SK-N-SH (cell line): ENCODE results near the gene SPG11. TPM values are rescaled to one million over a fixed set of nuclear protein-coding genes. Genes with fewer than 3 reads are reported as not detected.

Source experiments
- CTCF ChIA-PET: fragments of 300-600, 350-600 bp; formaldehyde crosslinking; extraction: SDS; loops from one replicate; lab custom pipeline; 2021; lab: Yijun Ruan, JAX
- POLR2A ChIA-PET: fragments of 350-600 bp; sonication (Branson Sonifier 250); formaldehyde crosslinking; extraction: SDS; loops from one replicate; lab custom pipeline; 2020; ENCODE audit warnings: antibody characterized with exemption, inconsistent platforms; lab: Yijun Ruan, JAX
- DNase-seq: peaks from one replicate; pipeline ENCODE4 v3.0.0; 2012
- H2AFZ ChIP-seq: fragments of 200-600 bp; sonication (generic); 2 replicates; pipeline ENCODE4 v1.8.1; 2016; ENCODE audit warnings: antibody characterized with exemption, mild to moderate bottlenecking, low read depth
- H3F3A ChIP-seq: fragments of 200-600 bp; sonication (generic); replicated peaks from 2 replicates; pipeline ENCODE3; 2016; ENCODE audit warnings: antibody characterized with exemption, mild to moderate bottlenecking; ENCODE audit not compliant: insufficient read depth
- H3K27ac ChIP-seq, 2 experiments: fragments of 200-500 bp in 1 of 2; fragments of 200-600 bp in 1 of 2; sonication (Bioruptor generic) in 1 of 2; sonication (generic), shearing (Covaris generic) in 1 of 2; 2 replicates each; pipeline versions ENCODE4 v1.5.1 to v1.6.1; 2014 to 2016; ENCODE audit warnings: low read depth in 2 of 2, inconsistent platforms in 1 of 2, low read length in 1 of 2, mild to moderate bottlenecking in 1 of 2, mixed read lengths in 1 of 2
- H3K27me3 ChIP-seq: fragments of 200-600 bp; sonication (generic), shearing (Covaris generic); 2 replicates; pipeline ENCODE4 v1.6.1; 2016; ENCODE audit warnings: mixed run types; ENCODE audit not compliant: insufficient read depth
- H3K36me3 ChIP-seq, 2 experiments: fragments of 200-500 bp in 1 of 2; fragments of 200-600 bp in 1 of 2; sonication (Bioruptor generic) in 1 of 2; sonication (generic) in 1 of 2; replicated peaks in 1 of 2; 2 replicates each; pipeline versions ENCODE3 to v1.5.1; 2014 to 2016; ENCODE audit warnings: low read length in 1 of 2, mild to moderate bottlenecking in 1 of 2; ENCODE audit not compliant: insufficient read depth in 2 of 2, control insufficient read depth in 1 of 2
- H3K4me1 ChIP-seq, 2 experiments: fragments of 200-500 bp in 1 of 2; fragments of 200-600 bp in 1 of 2; sonication (Bioruptor generic) in 1 of 2; sonication (generic), shearing (Covaris generic) in 1 of 2; 2 replicates each; pipeline versions ENCODE4 v1.5.1 to v1.6.1; 2014 to 2016; ENCODE audit warnings: low read depth in 1 of 2, low read length in 1 of 2, mixed run types in 1 of 2; ENCODE audit not compliant: insufficient read depth in 2 of 2, control insufficient read depth in 1 of 2
- H3K4me2 ChIP-seq: fragments of 200-600 bp; sonication (generic), shearing (Covaris generic); 2 replicates; pipeline ENCODE4 v1.6.1; 2017; ENCODE audit warnings: mixed run types
- H3K4me3 ChIP-seq, 2 experiments: fragments of 200-500 bp in 1 of 2; fragments of 200-600 bp in 1 of 2; sonication (Bioruptor generic) in 1 of 2; sonication (generic), shearing (Covaris generic) in 1 of 2; 2 replicates each; pipeline versions ENCODE4 v1.5.1 to v1.8.1; 2014 to 2016; ENCODE audit warnings: low read depth in 2 of 2, inconsistent platforms in 1 of 2, low read length in 1 of 2, mild to moderate bottlenecking in 1 of 2, mixed read lengths in 1 of 2, moderate library complexity in 1 of 2
- H3K79me2 ChIP-seq: fragments of 200-600 bp; sonication (generic); 2 replicates; pipeline ENCODE4 v1.8.1; 2017; ENCODE audit warnings: mild to moderate bottlenecking; ENCODE audit not compliant: insufficient read depth
- H3K9ac ChIP-seq: fragments of 200-600 bp; sonication (generic); 2 replicates; pipeline ENCODE4 v1.6.1; 2017; ENCODE audit warnings: mixed run types
- H3K9me2 ChIP-seq: fragments of 200-600 bp; sonication (generic); 2 replicates; pipeline ENCODE4 v1.6.1; 2017; ENCODE audit warnings: mixed run types
- H3K9me3 ChIP-seq: fragments of 200-600 bp; sonication (generic); 2 replicates; pipeline ENCODE4 v1.6.1; 2017; ENCODE audit warnings: mixed run types, mild to moderate bottlenecking, moderate library complexity
- H4K20me1 ChIP-seq: fragments of 200-600 bp; sonication (generic); 2 replicates; pipeline ENCODE4 v1.6.1; 2017; ENCODE audit warnings: mild to moderate bottlenecking, mixed run types; ENCODE audit not compliant: insufficient read depth
- CHD2 ChIP-seq: fragments of 150-350 bp; IDR thresholded peaks from 2 replicates; pipeline ENCODE4 v1.6.1; 2018; ENCODE audit warnings: low read length; ENCODE audit not compliant: partially characterized antibody
- FOXM1 ChIP-seq: IDR thresholded peaks from 2 replicates; pipeline ENCODE4 v1.4.0; 2012; ENCODE audit warnings: low read depth, mild to moderate bottlenecking
- GATA2 ChIP-seq: sonication (generic); formaldehyde crosslinking; IDR thresholded peaks from 2 replicates; pipeline ENCODE4 v1.5.0; 2020; ENCODE audit warnings: mild to moderate bottlenecking, missing genetic modification reagents
- MXI1 ChIP-seq: IDR thresholded peaks from 2 replicates; pipeline ENCODE4 v1.6.1; 2012; ENCODE audit warnings: mild to moderate bottlenecking, low read depth, low read length, improper control_type of control experiment
- NRF1 ChIP-seq: IDR thresholded peaks from 2 replicates; pipeline ENCODE4 v1.6.1; 2012; ENCODE audit warnings: low read depth, mild to moderate bottlenecking, low read length
- POLR2AphosphoS5 ChIP-seq: IDR thresholded peaks from 2 replicates; pipeline ENCODE4 v1.6.1; 2012; ENCODE audit warnings: low read depth, low read length
- RAD21 ChIP-seq: IDR thresholded peaks from 2 replicates; pipeline ENCODE4 v1.6.1; 2012; ENCODE audit warnings: mild to moderate bottlenecking, low read length
- RCOR1 ChIP-seq: fragments of 150-350 bp; IDR thresholded peaks from 2 replicates; pipeline ENCODE4 v1.6.1; 2017; ENCODE audit warnings: antibody characterized with exemption, low read length
- RFX5 ChIP-seq: IDR thresholded peaks from 2 replicates; pipeline ENCODE4 v1.6.1; 2012; ENCODE audit warnings: mild to moderate bottlenecking, improper control_type of control experiment, low read length
- RXRA ChIP-seq: IDR thresholded peaks from 2 replicates; pipeline ENCODE4 v1.4.0; 2012; ENCODE audit warnings: low read depth, mild to moderate bottlenecking, borderline replicate concordance
- SMC3 ChIP-seq: IDR thresholded peaks from 2 replicates; pipeline ENCODE4 v1.6.1; 2012; ENCODE audit warnings: low read depth, low read length, improper control_type of control experiment
- TCF12 ChIP-seq: IDR thresholded peaks from 2 replicates; pipeline ENCODE4 v1.4.0; 2012
- YY1 ChIP-seq: IDR thresholded peaks from 2 replicates; pipeline ENCODE4 v1.4.0; 2012; ENCODE audit warnings: low read depth, mild to moderate bottlenecking
- whole genome bisulfite sequencing: methylation state at CpG from one replicate; pipeline ENCODE4 v1.1.6; 2017; ENCODE audit warnings: low lambda C conversion rate; 5-methylcytosine and 5-hydroxymethylcytosine counted together
- polyA plus RNA-seq, 3 experiments: library from polyadenylated mRNA; depleted of rRNA; stranded (reverse); fragments of >200 nt; gene quantifications; 2 replicates each; pipeline ENCODE4 v1.2.3, GENCODE V29; 2012
- TF ChIP-seq, protein P1 (sequence below): fragments of 150-350 bp; IDR thresholded peaks from 2 replicates; pipeline ENCODE4 v1.6.1; 2017; ENCODE audit warnings: antibody characterized with exemption, low read length, low read depth, borderline replicate concordance
- TF ChIP-seq, protein P2 (sequence below): IDR thresholded peaks from 2 replicates; pipeline ENCODE4 v1.6.1; 2012; ENCODE audit warnings: mild to moderate bottlenecking, low read depth, low read length, moderate library complexity
- TF ChIP-seq, protein P3 (sequence below): fragments of 150-350 bp; IDR thresholded peaks from 2 replicates; pipeline ENCODE4 v1.6.1; 2016; ENCODE audit warnings: mild to moderate bottlenecking, low read depth, low read length

Gene SPG11
- polyA plus RNA-seq, 1 of the 3 experiments (the other 2 are of a cell fraction) = 36.3 TPM

DNA sequence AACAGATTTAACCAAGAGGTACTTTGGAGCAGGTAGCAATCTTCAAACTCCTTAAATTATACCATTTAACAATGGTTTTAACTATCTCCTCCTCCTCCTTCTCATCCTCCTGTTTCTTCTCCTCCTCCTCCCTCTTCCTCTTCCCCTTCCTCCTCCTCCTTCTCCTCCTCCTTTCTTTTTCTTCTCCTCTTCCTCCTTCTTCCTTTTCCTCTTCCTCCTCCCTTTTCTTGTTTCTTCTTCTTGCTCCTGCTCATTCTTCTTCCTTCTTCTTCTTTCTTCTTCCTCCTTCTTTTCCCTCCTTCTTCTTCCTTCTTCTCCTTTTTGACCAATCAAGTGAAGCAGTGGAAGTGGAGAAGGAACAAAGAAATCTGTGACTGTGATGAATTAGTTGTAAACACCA is 33.6 kb upstream of the SPG11 start:
- no peak for TF ChIP-seq SMC3
- no peak for TF ChIP-seq FOXM1
- no peak for TF ChIP-seq RFX5
- TF ChIP-seq RCOR1 = no peak
- TF ChIP-seq, protein P1, sequence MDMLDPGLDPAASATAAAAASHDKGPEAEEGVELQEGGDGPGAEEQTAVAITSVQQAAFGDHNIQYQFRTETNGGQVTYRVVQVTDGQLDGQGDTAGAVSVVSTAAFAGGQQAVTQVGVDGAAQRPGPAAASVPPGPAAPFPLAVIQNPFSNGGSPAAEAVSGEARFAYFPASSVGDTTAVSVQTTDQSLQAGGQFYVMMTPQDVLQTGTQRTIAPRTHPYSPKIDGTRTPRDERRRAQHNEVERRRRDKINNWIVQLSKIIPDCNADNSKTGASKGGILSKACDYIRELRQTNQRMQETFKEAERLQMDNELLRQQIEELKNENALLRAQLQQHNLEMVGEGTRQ = no peak
- no peak for TF ChIP-seq NRF1
- TF ChIP-seq, protein P2, sequence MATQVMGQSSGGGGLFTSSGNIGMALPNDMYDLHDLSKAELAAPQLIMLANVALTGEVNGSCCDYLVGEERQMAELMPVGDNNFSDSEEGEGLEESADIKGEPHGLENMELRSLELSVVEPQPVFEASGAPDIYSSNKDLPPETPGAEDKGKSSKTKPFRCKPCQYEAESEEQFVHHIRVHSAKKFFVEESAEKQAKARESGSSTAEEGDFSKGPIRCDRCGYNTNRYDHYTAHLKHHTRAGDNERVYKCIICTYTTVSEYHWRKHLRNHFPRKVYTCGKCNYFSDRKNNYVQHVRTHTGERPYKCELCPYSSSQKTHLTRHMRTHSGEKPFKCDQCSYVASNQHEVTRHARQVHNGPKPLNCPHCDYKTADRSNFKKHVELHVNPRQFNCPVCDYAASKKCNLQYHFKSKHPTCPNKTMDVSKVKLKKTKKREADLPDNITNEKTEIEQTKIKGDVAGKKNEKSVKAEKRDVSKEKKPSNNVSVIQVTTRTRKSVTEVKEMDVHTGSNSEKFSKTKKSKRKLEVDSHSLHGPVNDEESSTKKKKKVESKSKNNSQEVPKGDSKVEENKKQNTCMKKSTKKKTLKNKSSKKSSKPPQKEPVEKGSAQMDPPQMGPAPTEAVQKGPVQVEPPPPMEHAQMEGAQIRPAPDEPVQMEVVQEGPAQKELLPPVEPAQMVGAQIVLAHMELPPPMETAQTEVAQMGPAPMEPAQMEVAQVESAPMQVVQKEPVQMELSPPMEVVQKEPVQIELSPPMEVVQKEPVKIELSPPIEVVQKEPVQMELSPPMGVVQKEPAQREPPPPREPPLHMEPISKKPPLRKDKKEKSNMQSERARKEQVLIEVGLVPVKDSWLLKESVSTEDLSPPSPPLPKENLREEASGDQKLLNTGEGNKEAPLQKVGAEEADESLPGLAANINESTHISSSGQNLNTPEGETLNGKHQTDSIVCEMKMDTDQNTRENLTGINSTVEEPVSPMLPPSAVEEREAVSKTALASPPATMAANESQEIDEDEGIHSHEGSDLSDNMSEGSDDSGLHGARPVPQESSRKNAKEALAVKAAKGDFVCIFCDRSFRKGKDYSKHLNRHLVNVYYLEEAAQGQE = no peak
- TF ChIP-seq YY1 = no peak
- TF ChIP-seq, protein P3, sequence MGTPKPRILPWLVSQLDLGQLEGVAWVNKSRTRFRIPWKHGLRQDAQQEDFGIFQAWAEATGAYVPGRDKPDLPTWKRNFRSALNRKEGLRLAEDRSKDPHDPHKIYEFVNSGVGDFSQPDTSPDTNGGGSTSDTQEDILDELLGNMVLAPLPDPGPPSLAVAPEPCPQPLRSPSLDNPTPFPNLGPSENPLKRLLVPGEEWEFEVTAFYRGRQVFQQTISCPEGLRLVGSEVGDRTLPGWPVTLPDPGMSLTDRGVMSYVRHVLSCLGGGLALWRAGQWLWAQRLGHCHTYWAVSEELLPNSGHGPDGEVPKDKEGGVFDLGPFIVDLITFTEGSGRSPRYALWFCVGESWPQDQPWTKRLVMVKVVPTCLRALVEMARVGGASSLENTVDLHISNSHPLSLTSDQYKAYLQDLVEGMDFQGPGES = no peak
- no peak for TF ChIP-seq RAD21
- TF ChIP-seq POLR2AphosphoS5 = no peak
- no peak for TF ChIP-seq GATA2
- no peak for TF ChIP-seq TCF12
- TF ChIP-seq RXRA = no peak
- no peak for TF ChIP-seq MXI1
- CTCF ChIA-PET = no interaction called here

DNA sequence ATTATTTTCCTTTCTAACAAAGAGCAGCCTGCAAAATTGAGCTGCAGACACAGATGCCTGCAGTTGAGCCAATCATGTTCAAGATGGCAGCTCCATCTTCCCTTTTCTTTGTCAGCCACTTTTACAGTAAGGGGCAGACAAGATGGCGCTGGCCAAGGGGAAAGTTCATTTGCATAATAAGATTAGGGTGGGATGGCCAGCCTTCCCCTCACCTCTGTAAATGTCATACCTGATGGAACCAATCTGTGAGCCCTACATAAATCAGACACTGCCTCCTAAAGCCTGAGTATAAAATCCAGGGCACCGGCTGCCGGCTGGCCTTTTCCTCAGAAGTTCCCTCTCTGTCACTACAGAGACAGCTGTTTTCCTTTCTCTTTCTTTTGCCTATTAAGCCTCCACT is 31.8 kb upstream of the SPG11 start:
- Histone ChIP-seq H3K4me1 (no peaks in the 10 kb centered on the region), H3K9me2 (no peaks in the 10 kb centered on the region), H2AFZ (no peak overlapping the region), H3K4me3 (no peak overlapping the region)
- DNase-seq = no peak
- WGBS = 87% methylated on average over 3 of the region's 3 CpGs
- TF ChIP-seq CHD2 (no peak), TCF12 (no peak), GATA2 (no peak), POLR2AphosphoS5 (no peak)
- TF ChIP-seq, all 33 proteins: peak for 0
- H4K20me1 ChIP-seq = no peaks in the 10 kb centered on the region
- ChIA-PET CTCF (no interaction called here), POLR2A (no interaction called here)
- H3K36me3 ChIP-seq = no peaks in the 10 kb centered on the region
- H3K27ac ChIP-seq = no peak overlapping the region
- H3K79me2 ChIP-seq = no peaks in the 10 kb centered on the region
- no peak overlapping the region for H3K4me2 ChIP-seq
- H3K9me3 ChIP-seq = no peaks in the 10 kb centered on the region
- no peaks in the 10 kb centered on the region for H3K27me3 ChIP-seq
- no peak overlapping the region for H3K9ac ChIP-seq
- no peaks in the 10 kb centered on the region for H3F3A ChIP-seq

More for the DNA sequence above, 33.6 kb upstream of the SPG11 start:
- H3K9ac ChIP-seq = no peak overlapping the region
- no peaks in the 10 kb centered on the region for H3K79me2 ChIP-seq
- no peak overlapping the region for H3K27ac ChIP-seq
- H2AFZ ChIP-seq = no peak overlapping the region
- H4K20me1 ChIP-seq = no peaks in the 10 kb centered on the region
- no peak for DNase-seq
- no peak overlapping the region for H3K4me2 ChIP-seq
- H3K27me3 ChIP-seq = no peaks in the 10 kb centered on the region
- no peaks in the 10 kb centered on the region for H3K4me1 ChIP-seq
- H3K9me2 ChIP-seq = no peaks in the 10 kb centered on the region
- H3K4me3 ChIP-seq = no peak overlapping the region
- H3K36me3 ChIP-seq = no peaks in the 10 kb centered on the region
- no peaks in the 10 kb centered on the region for H3K9me3 ChIP-seq
- POLR2A ChIA-PET = no interaction called here
- no peaks in the 10 kb centered on the region for H3F3A ChIP-seq
